HL-60 (cell line): Measurements from ENCODE around the gene VWA2.

Experiments
- POLR2AphosphoS5 ChIP-seq: IDR thresholded peaks from 2 replicates; pipeline ENCODE4 v1.6.1; 2012; ENCODE audit warnings: low read depth
- REST ChIP-seq: IDR thresholded peaks from 2 replicates; pipeline ENCODE4 v1.6.1; 2012; ENCODE audit warnings: low read depth; ENCODE audit not compliant: insufficient replicate concordance

GRCh38 chr10:114278884-114279191, 39.8 kb downstream of the VWA2 start:
- TF ChIP-seq REST (no peak), POLR2AphosphoS5 (no peak)
